Central memory CD8-positive, alpha-beta T cell (primary cell): ENCODE measurements around the gene FSD1L.
"Not testable (repeated sequence)": the region's sequence is repeated elsewhere in the genome, so short reads cannot be mapped to it uniquely, and the experiment has no call there.

Source experiments
- ATAC-seq: fragments of 150-1000 bp; cut with Tn5 transposase; replicated peaks from 2 replicates; pipeline ENCODE4 v1.10.0; 2022; ENCODE audit warnings: mild to moderate bottlenecking, moderate FRiP score, moderate number of reproducible peaks; ENCODE audit not compliant: poor library complexity, severe bottlenecking; ENCODE audit errors: extremely low read depth
- DNase-seq, 2 donors: peaks; one replicate each; pipeline ENCODE4 v3.0.0; 2021; ENCODE audit warnings: low spot score in 2 of 2
- H3K27ac Mint-ChIP-seq: one replicate; pipeline ENCODE4 v1.8.0; 2022; ENCODE audit warnings: low read depth, mild to moderate bottlenecking, moderate library complexity, mixed read lengths
- H3K27me3 Mint-ChIP-seq: one replicate; pipeline ENCODE4 v1.8.0; 2022; ENCODE audit warnings: mixed read lengths
- H3K36me3 Mint-ChIP-seq: one replicate; pipeline ENCODE4 v1.8.0; 2022; ENCODE audit warnings: mild to moderate bottlenecking, moderate library complexity, mixed read lengths; ENCODE audit not compliant: insufficient read depth
- H3K4me1 Mint-ChIP-seq: one replicate; pipeline ENCODE4 v1.8.0; 2022; ENCODE audit warnings: mixed read lengths
- H3K4me3 Mint-ChIP-seq: one replicate; pipeline ENCODE4 v1.8.0; 2022; ENCODE audit warnings: mild to moderate bottlenecking, moderate library complexity, mixed read lengths
- H3K9me3 Mint-ChIP-seq: one replicate; pipeline ENCODE4 v1.8.0; 2022; ENCODE audit warnings: mixed read lengths

Gene FSD1L

DNA sequence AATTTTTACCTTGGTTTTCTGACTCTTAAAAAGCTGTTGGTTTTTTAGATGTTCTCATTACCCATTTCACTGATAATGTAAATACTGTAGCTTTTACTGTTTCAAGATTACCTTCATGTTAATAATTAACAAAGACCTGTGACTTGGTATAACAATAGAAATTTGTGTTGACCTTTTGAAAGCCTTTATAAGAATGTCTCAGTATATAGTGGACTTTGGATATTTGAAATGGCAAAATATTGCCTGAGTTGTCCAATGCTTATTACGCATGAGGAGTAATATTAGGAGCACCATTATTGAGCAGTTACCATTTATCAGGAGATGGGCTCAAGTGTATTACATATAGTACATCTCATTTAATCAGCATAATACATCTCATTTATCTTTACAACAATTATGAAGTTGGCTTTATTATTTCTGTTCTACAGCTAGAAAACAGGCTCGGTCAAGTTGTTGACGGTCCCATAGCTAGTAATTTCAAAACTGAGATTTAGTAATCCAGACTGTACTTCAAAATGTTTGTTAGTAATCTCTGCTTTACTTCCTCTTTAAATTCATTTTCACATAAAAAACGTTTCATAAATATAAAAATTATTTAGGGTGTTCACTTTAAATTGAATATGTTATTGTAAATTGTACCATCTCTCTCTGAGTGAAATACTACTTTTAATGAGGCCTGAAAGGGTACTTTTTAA is 59.4 kb downstream of the FSD1L start:
- DNase-seq (no peak), ATAC-seq (no peak)
- Mint-ChIP-seq H3K27ac (no peak overlapping the region), H3K4me3 (no peak overlapping the region), H3K36me3 (no peaks in the 10 kb centered on the region), H3K4me1 (no peaks in the 10 kb centered on the region), H3K27me3 (no peaks in the 10 kb centered on the region), H3K9me3 (no peaks in the 10 kb centered on the region)

- H3K27ac Mint-ChIP-seq: no peak overlapping the region
Observed at GRCh38 chr9:105508530-105508929, 60.7 kb downstream of the FSD1L start.

DNA sequence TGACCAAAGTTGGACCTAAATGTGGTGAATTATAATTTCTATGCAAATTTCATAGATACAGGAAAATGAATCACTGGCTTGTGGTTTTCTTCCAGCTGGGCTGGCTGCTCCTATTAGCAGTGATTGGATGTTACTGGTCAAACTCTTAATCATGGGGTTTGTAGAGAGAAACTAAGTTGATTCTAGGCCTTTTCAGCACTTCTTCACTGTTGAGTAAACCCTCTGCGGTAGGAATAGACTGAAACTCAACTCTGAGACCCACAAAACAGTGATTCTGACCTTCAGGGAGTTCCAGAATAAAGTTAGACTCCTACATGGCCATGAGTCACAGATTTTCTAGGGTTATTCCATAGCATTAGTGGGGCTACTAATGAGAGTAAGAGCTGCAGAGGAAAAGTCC is 62.2 kb downstream of the FSD1L start:
- DNase-seq (no peak), ATAC-seq (no peak)
- H3K4me1 Mint-ChIP-seq: no peaks in the 10 kb centered on the region
- H3K4me3 Mint-ChIP-seq: no peak overlapping the region
- no peaks in the 10 kb centered on the region for H3K36me3 Mint-ChIP-seq
- H3K9me3 Mint-ChIP-seq: no peaks in the 10 kb centered on the region
- no peak overlapping the region for H3K27ac Mint-ChIP-seq
- no peaks in the 10 kb centered on the region for H3K27me3 Mint-ChIP-seq

More at GRCh38 chr9:105508530-105508929, 60.7 kb downstream of the FSD1L start:
- no peaks in the 10 kb centered on the region for H3K36me3 Mint-ChIP-seq
- H3K4me3 Mint-ChIP-seq: no peak overlapping the region
- ATAC-seq: no peak
- no peaks in the 10 kb centered on the region for H3K27me3 Mint-ChIP-seq
- no peaks in the 10 kb centered on the region for H3K4me1 Mint-ChIP-seq
- no peaks in the 10 kb centered on the region for H3K9me3 Mint-ChIP-seq
- no peak for DNase-seq

- Mint-ChIP-seq H3K9me3 (no peaks in the 10 kb centered on the region), H3K36me3 (no peaks in the 10 kb centered on the region), H3K4me1 (no peaks in the 10 kb centered on the region), H3K4me3 (no peak overlapping the region), H3K27ac (no peak overlapping the region), H3K27me3 (no peaks in the 10 kb centered on the region)
- ATAC-seq (no peak), DNase-seq (no peak)
Observed at GRCh38 chr9:105511446-105511845, 63.6 kb downstream of the FSD1L start.

DNA sequence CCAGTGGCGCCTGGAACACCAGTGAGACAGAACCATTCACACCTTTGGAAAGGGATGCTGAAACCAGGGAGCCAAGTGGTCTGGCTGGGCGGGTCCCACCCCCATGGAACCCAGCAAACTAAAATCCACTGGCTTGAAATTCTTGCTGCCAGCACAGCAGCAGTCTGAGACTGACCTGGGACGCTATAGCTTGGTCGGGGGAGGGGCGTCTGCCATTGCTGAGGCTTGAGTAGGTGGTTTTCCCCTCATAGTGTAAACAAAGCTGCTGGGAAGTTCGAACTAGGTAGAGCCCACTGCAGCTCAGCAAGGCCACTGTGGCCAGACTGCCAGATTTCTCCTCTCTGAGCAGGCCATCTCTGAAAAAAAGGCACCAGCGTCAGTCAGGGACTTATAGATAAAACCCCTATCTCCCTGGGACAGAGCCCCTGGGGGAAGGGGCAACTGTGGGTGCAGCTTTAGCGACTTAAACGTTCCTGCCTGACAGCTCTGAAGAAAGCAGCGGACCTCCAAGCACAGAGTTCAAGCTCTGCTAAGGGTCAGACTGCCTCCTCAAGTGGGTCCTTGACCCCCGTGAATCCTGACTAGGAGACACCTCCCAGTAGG is 68.1 kb downstream of the FSD1L start:
- no peaks in the 10 kb centered on the region for H3K9me3 Mint-ChIP-seq
- no peaks in the 10 kb centered on the region for H3K4me1 Mint-ChIP-seq
- H3K4me3 Mint-ChIP-seq: no peak overlapping the region
- no peaks in the 10 kb centered on the region for H3K27me3 Mint-ChIP-seq
- H3K27ac Mint-ChIP-seq: no peak overlapping the region
- H3K36me3 Mint-ChIP-seq: no peaks in the 10 kb centered on the region
- DNase-seq: no peak
- ATAC-seq: no peak

DNA sequence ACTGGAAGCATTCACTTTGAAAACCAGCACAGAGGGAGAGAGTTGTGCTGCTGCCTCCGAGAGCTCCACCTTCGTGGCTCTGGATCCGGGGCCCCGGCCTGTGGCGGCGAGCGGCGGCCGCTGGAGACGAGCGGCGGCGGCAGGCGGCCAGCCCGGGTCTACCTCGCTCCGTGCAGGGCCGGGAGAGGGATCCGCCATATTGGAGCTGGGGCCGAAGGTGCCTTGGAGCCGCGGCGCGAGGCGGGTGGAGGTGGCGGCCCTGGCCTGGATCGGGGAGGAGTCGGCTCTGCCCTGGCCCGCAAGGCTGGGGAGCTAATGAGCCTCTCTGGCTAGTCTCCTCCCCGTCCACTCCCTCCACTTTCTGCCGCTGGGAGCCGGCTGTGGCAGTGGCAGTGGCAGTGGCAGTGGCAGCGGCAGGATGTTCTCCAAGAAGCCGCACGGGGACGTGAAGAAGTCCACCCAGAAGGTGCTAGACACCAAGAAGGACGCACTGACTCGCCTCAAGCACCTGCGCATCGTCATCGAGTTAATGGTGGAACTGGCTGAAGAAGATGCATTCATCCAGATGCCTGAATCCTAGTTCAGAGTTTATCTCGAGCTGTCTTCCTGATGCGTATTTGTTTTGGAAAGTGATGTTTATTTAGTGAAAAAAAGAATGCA is 72.0 kb downstream of the FSD1L start:
- H3K36me3 Mint-ChIP-seq, H3K27me3 Mint-ChIP-seq, H3K27ac Mint-ChIP-seq, H3K9me3 Mint-ChIP-seq, H3K4me1 Mint-ChIP-seq, DNase-seq, H3K4me3 Mint-ChIP-seq: not testable (repeated sequence)
- ATAC-seq: peak; percentile 79

DNA sequence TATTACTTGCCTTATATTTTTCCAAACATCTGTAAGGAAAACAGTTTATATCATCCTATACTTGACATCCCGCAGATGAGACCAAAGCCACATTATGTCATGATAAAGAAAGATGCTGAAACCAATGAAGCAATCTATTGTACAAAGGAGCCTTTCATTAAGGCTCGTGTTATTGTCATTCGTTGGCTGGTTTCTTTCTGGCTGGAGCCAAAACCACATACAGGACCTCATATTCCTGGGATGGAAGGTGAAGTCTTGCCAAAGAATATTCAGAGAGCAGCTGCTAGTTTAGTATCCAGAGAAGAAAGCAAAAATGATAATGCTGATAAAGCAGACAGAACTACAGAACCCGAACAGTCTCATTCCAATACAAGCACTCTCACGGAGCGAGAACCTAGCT is 73.2 kb downstream of the FSD1L start:
- ATAC-seq, DNase-seq: not testable (repeated sequence)

GRCh38 chr9:105522618-105523385 is 75.0 kb downstream of the FSD1L start:
- H3K9me3 Mint-ChIP-seq, DNase-seq, H3K4me1 Mint-ChIP-seq, H3K4me3 Mint-ChIP-seq, H3K27me3 Mint-ChIP-seq, H3K36me3 Mint-ChIP-seq, H3K27ac Mint-ChIP-seq, ATAC-seq: not testable (repeated sequence)

More for the DNA sequence above, 73.2 kb downstream of the FSD1L start:
- not testable (repeated sequence) for H3K4me1 Mint-ChIP-seq, H3K9me3 Mint-ChIP-seq, H3K4me3 Mint-ChIP-seq, H3K27me3 Mint-ChIP-seq, H3K36me3 Mint-ChIP-seq, H3K27ac Mint-ChIP-seq

GRCh38 chr9:105531530-105531929 is 83.7 kb downstream of the FSD1L start:
- peaks cover 9% of the 10 kb centered on the region for H3K9me3 Mint-ChIP-seq
- no peaks in the 10 kb centered on the region for H3K36me3 Mint-ChIP-seq
- H3K27me3 Mint-ChIP-seq: no peaks in the 10 kb centered on the region
- peak overlapping the region; percentile 32 for H3K4me3 Mint-ChIP-seq
- DNase-seq: no peak
- ATAC-seq: no peak
- peaks cover 18% of the 10 kb centered on the region for H3K4me1 Mint-ChIP-seq
- H3K27ac Mint-ChIP-seq: peak overlapping the region; percentile 69

GRCh38 chr9:105535920-105536668 is 88.3 kb downstream of the FSD1L start:
- Mint-ChIP-seq H3K4me3 (no peak overlapping the region), H3K9me3 (no peaks in the 10 kb centered on the region), H3K4me1 (peaks cover 15% of the 10 kb centered on the region), H3K36me3 (no peaks in the 10 kb centered on the region), H3K27me3 (no peaks in the 10 kb centered on the region), H3K27ac (no peak overlapping the region)
- DNase-seq: no peak
- no peak for ATAC-seq

DNA sequence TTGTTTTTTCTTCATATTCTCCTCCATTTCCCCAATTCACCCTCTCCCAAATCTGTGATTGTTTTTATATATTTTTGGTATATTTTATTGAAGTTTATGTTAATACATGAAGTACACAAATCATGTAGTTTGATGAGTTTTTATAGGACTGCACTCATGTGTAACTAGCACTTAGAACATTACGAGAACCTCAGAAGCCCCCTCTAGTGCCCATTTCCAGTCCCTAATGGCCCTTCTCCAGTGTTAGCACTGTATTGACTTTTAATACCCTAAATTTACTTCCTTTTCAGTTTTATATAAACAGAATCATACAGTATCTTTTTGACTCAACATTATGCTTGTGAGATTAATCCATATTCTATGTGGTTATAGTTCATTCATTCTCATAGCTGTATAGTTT is 91.6 kb downstream of the FSD1L start:
- H3K27ac Mint-ChIP-seq: no peak overlapping the region
- no peaks in the 10 kb centered on the region for H3K27me3 Mint-ChIP-seq
- ATAC-seq: no peak
- no peak for DNase-seq
- no peaks in the 10 kb centered on the region for H3K36me3 Mint-ChIP-seq
- H3K4me3 Mint-ChIP-seq: no peak overlapping the region
- H3K9me3 Mint-ChIP-seq: no peaks in the 10 kb centered on the region
- no peaks in the 10 kb centered on the region for H3K4me1 Mint-ChIP-seq

GRCh38 chr9:105541838-105542237 is 94.0 kb downstream of the FSD1L start:
- ATAC-seq (no peak), DNase-seq (no peak)
- Mint-ChIP-seq H3K9me3 (no peaks in the 10 kb centered on the region), H3K4me1 (no peaks in the 10 kb centered on the region), H3K27me3 (no peaks in the 10 kb centered on the region), H3K36me3 (no peaks in the 10 kb centered on the region), H3K27ac (no peak overlapping the region), H3K4me3 (no peak overlapping the region)
